SK-N-SH (cell line): ENCODE data around the gene CTBP1. TPM values are rescaled to one million over a fixed set of nuclear protein-coding genes. Genes with fewer than 3 reads are reported as not detected.

Source experiments
- CTCF ChIA-PET: fragments of 300-600, 350-600 bp; formaldehyde crosslinking; extraction: SDS; loops from one replicate; lab custom pipeline; 2021; lab: Yijun Ruan, JAX
- POLR2A ChIA-PET: fragments of 350-600 bp; sonication (Branson Sonifier 250); formaldehyde crosslinking; extraction: SDS; loops from one replicate; lab custom pipeline; 2020; ENCODE audit warnings: antibody characterized with exemption, inconsistent platforms; lab: Yijun Ruan, JAX
- DNase-seq: peaks from one replicate; pipeline ENCODE4 v3.0.0; 2012
- H2AFZ ChIP-seq: fragments of 200-600 bp; sonication (generic); 2 replicates; pipeline ENCODE4 v1.8.1; 2016; ENCODE audit warnings: antibody characterized with exemption, mild to moderate bottlenecking, low read depth
- H3F3A ChIP-seq: fragments of 200-600 bp; sonication (generic); replicated peaks from 2 replicates; pipeline ENCODE3; 2016; ENCODE audit warnings: antibody characterized with exemption, mild to moderate bottlenecking; ENCODE audit not compliant: insufficient read depth
- H3K27ac ChIP-seq, 2 experiments: fragments of 200-500 bp in 1 of 2; fragments of 200-600 bp in 1 of 2; sonication (Bioruptor generic) in 1 of 2; sonication (generic), shearing (Covaris generic) in 1 of 2; 2 replicates each; pipeline versions ENCODE4 v1.5.1 to v1.6.1; 2014 to 2016; ENCODE audit warnings: low read depth in 2 of 2, inconsistent platforms in 1 of 2, low read length in 1 of 2, mild to moderate bottlenecking in 1 of 2, mixed read lengths in 1 of 2
- H3K27me3 ChIP-seq: fragments of 200-600 bp; sonication (generic), shearing (Covaris generic); 2 replicates; pipeline ENCODE4 v1.6.1; 2016; ENCODE audit warnings: mixed run types; ENCODE audit not compliant: insufficient read depth
- H3K36me3 ChIP-seq, 2 experiments: fragments of 200-500 bp in 1 of 2; fragments of 200-600 bp in 1 of 2; sonication (Bioruptor generic) in 1 of 2; sonication (generic) in 1 of 2; replicated peaks in 1 of 2; 2 replicates each; pipeline versions ENCODE3 to v1.5.1; 2014 to 2016; ENCODE audit warnings: low read length in 1 of 2, mild to moderate bottlenecking in 1 of 2; ENCODE audit not compliant: insufficient read depth in 2 of 2, control insufficient read depth in 1 of 2
- H3K4me1 ChIP-seq, 2 experiments: fragments of 200-500 bp in 1 of 2; fragments of 200-600 bp in 1 of 2; sonication (Bioruptor generic) in 1 of 2; sonication (generic), shearing (Covaris generic) in 1 of 2; 2 replicates each; pipeline versions ENCODE4 v1.5.1 to v1.6.1; 2014 to 2016; ENCODE audit warnings: low read depth in 1 of 2, low read length in 1 of 2, mixed run types in 1 of 2; ENCODE audit not compliant: insufficient read depth in 2 of 2, control insufficient read depth in 1 of 2
- H3K4me2 ChIP-seq: fragments of 200-600 bp; sonication (generic), shearing (Covaris generic); 2 replicates; pipeline ENCODE4 v1.6.1; 2017; ENCODE audit warnings: mixed run types
- H3K4me3 ChIP-seq, 2 experiments: fragments of 200-500 bp in 1 of 2; fragments of 200-600 bp in 1 of 2; sonication (Bioruptor generic) in 1 of 2; sonication (generic), shearing (Covaris generic) in 1 of 2; 2 replicates each; pipeline versions ENCODE4 v1.5.1 to v1.8.1; 2014 to 2016; ENCODE audit warnings: low read depth in 2 of 2, inconsistent platforms in 1 of 2, low read length in 1 of 2, mild to moderate bottlenecking in 1 of 2, mixed read lengths in 1 of 2, moderate library complexity in 1 of 2
- H3K79me2 ChIP-seq: fragments of 200-600 bp; sonication (generic); 2 replicates; pipeline ENCODE4 v1.8.1; 2017; ENCODE audit warnings: mild to moderate bottlenecking; ENCODE audit not compliant: insufficient read depth
- H3K9ac ChIP-seq: fragments of 200-600 bp; sonication (generic); 2 replicates; pipeline ENCODE4 v1.6.1; 2017; ENCODE audit warnings: mixed run types
- H3K9me2 ChIP-seq: fragments of 200-600 bp; sonication (generic); 2 replicates; pipeline ENCODE4 v1.6.1; 2017; ENCODE audit warnings: mixed run types
- H3K9me3 ChIP-seq: fragments of 200-600 bp; sonication (generic); 2 replicates; pipeline ENCODE4 v1.6.1; 2017; ENCODE audit warnings: mixed run types, mild to moderate bottlenecking, moderate library complexity
- H4K20me1 ChIP-seq: fragments of 200-600 bp; sonication (generic); 2 replicates; pipeline ENCODE4 v1.6.1; 2017; ENCODE audit warnings: mild to moderate bottlenecking, mixed run types; ENCODE audit not compliant: insufficient read depth
- CHD2 ChIP-seq: fragments of 150-350 bp; IDR thresholded peaks from 2 replicates; pipeline ENCODE4 v1.6.1; 2018; ENCODE audit warnings: low read length; ENCODE audit not compliant: partially characterized antibody
- EZH2phosphoT487 ChIP-seq: fragments of 200-600 bp; sonication (generic); IDR thresholded peaks from 2 replicates; pipeline ENCODE4 v1.6.1; 2017; ENCODE audit warnings: low read depth, mixed run types, mild to moderate bottlenecking, antibody characterized with exemption, moderate library complexity, borderline replicate concordance
- FOSL2 ChIP-seq: IDR thresholded peaks from 2 replicates; pipeline ENCODE4 v1.4.0; 2012; ENCODE audit warnings: low read depth, mild to moderate bottlenecking, moderate library complexity, borderline replicate concordance
- FOXM1 ChIP-seq: IDR thresholded peaks from 2 replicates; pipeline ENCODE4 v1.4.0; 2012; ENCODE audit warnings: low read depth, mild to moderate bottlenecking
- GABPA ChIP-seq: IDR thresholded peaks from 2 replicates; pipeline ENCODE4 v1.4.0; 2012; ENCODE audit warnings: low read depth, mild to moderate bottlenecking
- JUND ChIP-seq: IDR thresholded peaks from 2 replicates; pipeline ENCODE4 v1.4.0; 2012
- MEF2A ChIP-seq: IDR thresholded peaks from 2 replicates; pipeline ENCODE4 v1.4.0; 2012; ENCODE audit warnings: low read depth, borderline replicate concordance
- MXI1 ChIP-seq: IDR thresholded peaks from 2 replicates; pipeline ENCODE4 v1.6.1; 2012; ENCODE audit warnings: mild to moderate bottlenecking, low read depth, low read length, improper control_type of control experiment
- NRF1 ChIP-seq: IDR thresholded peaks from 2 replicates; pipeline ENCODE4 v1.6.1; 2012; ENCODE audit warnings: low read depth, mild to moderate bottlenecking, low read length
- RAD21 ChIP-seq: IDR thresholded peaks from 2 replicates; pipeline ENCODE4 v1.6.1; 2012; ENCODE audit warnings: mild to moderate bottlenecking, low read length
- RCOR1 ChIP-seq: fragments of 150-350 bp; IDR thresholded peaks from 2 replicates; pipeline ENCODE4 v1.6.1; 2017; ENCODE audit warnings: antibody characterized with exemption, low read length
- RFX5 ChIP-seq: IDR thresholded peaks from 2 replicates; pipeline ENCODE4 v1.6.1; 2012; ENCODE audit warnings: mild to moderate bottlenecking, improper control_type of control experiment, low read length
- SIN3A ChIP-seq: IDR thresholded peaks from 2 replicates; pipeline ENCODE4 v1.6.1; 2012; ENCODE audit warnings: low read depth, mild to moderate bottlenecking, low read length, moderate library complexity, borderline replicate concordance
- SMC3 ChIP-seq: IDR thresholded peaks from 2 replicates; pipeline ENCODE4 v1.6.1; 2012; ENCODE audit warnings: low read depth, low read length, improper control_type of control experiment
- TAF1 ChIP-seq: IDR thresholded peaks from 2 replicates; pipeline ENCODE4 v1.6.1; 2012; ENCODE audit warnings: low read depth, mild to moderate bottlenecking, low read length, moderate library complexity, borderline replicate concordance
- TEAD4 ChIP-seq: IDR thresholded peaks from 2 replicates; pipeline ENCODE4 v1.4.0; 2012; ENCODE audit warnings: mild to moderate bottlenecking, borderline replicate concordance; ENCODE audit not compliant: insufficient read depth
- YY1 ChIP-seq: IDR thresholded peaks from 2 replicates; pipeline ENCODE4 v1.4.0; 2012; ENCODE audit warnings: low read depth, mild to moderate bottlenecking
- WGBS: methylation state at CpG from one replicate; pipeline ENCODE4 v1.1.6; 2017; ENCODE audit warnings: low lambda C conversion rate; 5-methylcytosine and 5-hydroxymethylcytosine counted together
- polyA plus RNA-seq, 3 experiments: library from polyadenylated mRNA; depleted of rRNA; stranded (reverse); fragments of >200 nt; gene quantifications; 2 replicates each; pipeline ENCODE4 v1.2.3, GENCODE V29; 2012
- TF ChIP-seq, protein P1 (sequence below): fragments of 150-350 bp; IDR thresholded peaks from 2 replicates; pipeline ENCODE4 v1.6.1; 2017; ENCODE audit warnings: antibody characterized with exemption, low read length, low read depth, borderline replicate concordance
- TF ChIP-seq, protein P2 (sequence below): IDR thresholded peaks from 2 replicates; pipeline ENCODE4 v1.4.0; 2012; ENCODE audit warnings: low read depth, borderline replicate concordance
- TF ChIP-seq, protein P3 (sequence below): IDR thresholded peaks from 2 replicates; pipeline ENCODE4 v1.4.0; 2012; ENCODE audit warnings: low read depth, borderline replicate concordance

The CTBP1 gene
- polyA plus RNA-seq, 1 of the 3 experiments (the other 2 are of a cell fraction) = 183 TPM

DNA sequence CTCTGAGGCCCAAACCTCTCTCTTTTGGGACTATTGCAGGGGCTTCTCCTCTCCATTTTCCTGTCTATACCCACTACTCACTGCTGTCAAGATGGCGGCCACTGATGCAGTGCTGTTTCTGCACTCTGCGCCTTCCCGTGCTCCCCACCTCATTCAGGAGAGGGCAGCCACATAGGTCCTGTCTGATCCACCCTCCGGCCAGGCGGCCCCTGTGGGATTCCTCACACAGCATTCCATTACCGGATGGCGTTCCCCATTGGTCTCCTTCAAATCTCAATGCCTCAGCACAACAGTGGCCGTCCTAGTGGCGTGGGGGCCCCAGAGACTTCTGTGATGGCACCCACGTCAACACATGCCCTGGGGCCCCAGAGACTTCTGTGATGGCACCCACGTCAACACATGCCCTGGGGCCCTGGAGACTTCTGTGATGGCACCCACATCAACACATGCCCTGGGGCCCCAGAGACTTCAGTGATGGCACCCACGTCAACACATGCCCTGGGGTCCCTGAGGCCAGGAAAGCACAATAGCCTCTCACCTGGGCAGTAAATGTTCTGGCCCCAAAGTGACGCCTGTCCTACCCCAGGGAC is 83.9 kb downstream of the CTBP1 start:
- H3K36me3 ChIP-seq = no peaks in the 10 kb centered on the region
- peaks cover 7% of the 10 kb centered on the region; the same call in 1 of the 2 replicates for H3K27me3 ChIP-seq
- WGBS = 79% methylated on average over 12 of the region's 13 CpGs
- ChIA-PET CTCF (interaction anchor here (1.5 to 4.1 kb wide), 2 partner anchors 103 to 399 kb away, joined by 3 to 27 read pairs; no protein-coding TSS in a partner anchor), POLR2A (no interaction called here)
- no peak for DNase-seq
- TF ChIP-seq MEF2A (no peak), SMC3 (no peak), JUND (no peak), CHD2 (no peak), RCOR1 (no peak)
- TF ChIP-seq, protein P1, sequence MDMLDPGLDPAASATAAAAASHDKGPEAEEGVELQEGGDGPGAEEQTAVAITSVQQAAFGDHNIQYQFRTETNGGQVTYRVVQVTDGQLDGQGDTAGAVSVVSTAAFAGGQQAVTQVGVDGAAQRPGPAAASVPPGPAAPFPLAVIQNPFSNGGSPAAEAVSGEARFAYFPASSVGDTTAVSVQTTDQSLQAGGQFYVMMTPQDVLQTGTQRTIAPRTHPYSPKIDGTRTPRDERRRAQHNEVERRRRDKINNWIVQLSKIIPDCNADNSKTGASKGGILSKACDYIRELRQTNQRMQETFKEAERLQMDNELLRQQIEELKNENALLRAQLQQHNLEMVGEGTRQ = no peak
- TF ChIP-seq, all 33 proteins: peak for 0
- no peak overlapping the region for H3K27ac ChIP-seq
- no peaks in the 10 kb centered on the region for H3K9me2 ChIP-seq
- H3K79me2 ChIP-seq = no peaks in the 10 kb centered on the region
- H2AFZ ChIP-seq = no peak overlapping the region
- peaks cover 0 to 4% of the 10 kb centered on the region in 2 experiments; a peak in 1 of 4 replicates for H3K4me1 ChIP-seq
- H3K9me3 ChIP-seq = no peaks in the 10 kb centered on the region
- no peaks in the 10 kb centered on the region for H3F3A ChIP-seq
- H3K4me3 ChIP-seq = no peak overlapping the region
- no peak overlapping the region for H3K4me2 ChIP-seq
- no peak overlapping the region for H3K9ac ChIP-seq
- no peaks in the 10 kb centered on the region for H4K20me1 ChIP-seq

DNA sequence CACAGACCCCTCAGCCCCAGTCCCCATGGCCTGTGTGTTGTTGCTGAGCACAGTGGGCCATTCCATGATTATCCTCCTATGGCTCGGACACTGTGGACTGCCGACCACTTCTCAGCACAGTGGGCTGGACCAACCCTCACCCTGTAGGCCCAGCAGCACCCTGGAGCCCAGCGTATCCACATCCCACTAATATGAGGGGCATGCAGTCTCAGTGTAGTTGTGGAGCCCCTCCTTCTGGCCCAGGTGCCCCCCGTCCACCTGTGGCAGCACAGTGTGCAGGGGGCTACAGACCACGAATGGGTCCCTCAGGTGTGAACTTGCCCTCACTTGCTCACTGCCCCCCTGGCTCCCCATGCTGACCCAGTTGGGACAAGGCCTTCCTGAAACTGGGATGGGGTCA is 84.5 kb downstream of the CTBP1 start:
- no peak for DNase-seq
- Histone ChIP-seq H3K79me2 (no peaks in the 10 kb centered on the region), H3K9ac (no peak overlapping the region), H3F3A (no peaks in the 10 kb centered on the region), H4K20me1 (no peaks in the 10 kb centered on the region), H3K4me3 (no peak overlapping the region), H3K27me3 (peaks cover 7% of the 10 kb centered on the region; the same call in 1 of the 2 replicates), H3K36me3 (no peaks in the 10 kb centered on the region), H2AFZ (no peak overlapping the region), H3K4me1 (peaks cover 0 to 4% of the 10 kb centered on the region in 2 experiments; a peak in 1 of 4 replicates), H3K9me3 (no peaks in the 10 kb centered on the region), H3K9me2 (no peaks in the 10 kb centered on the region), H3K4me2 (no peak overlapping the region), H3K27ac (no peak overlapping the region)
- TF ChIP-seq, protein P2, sequence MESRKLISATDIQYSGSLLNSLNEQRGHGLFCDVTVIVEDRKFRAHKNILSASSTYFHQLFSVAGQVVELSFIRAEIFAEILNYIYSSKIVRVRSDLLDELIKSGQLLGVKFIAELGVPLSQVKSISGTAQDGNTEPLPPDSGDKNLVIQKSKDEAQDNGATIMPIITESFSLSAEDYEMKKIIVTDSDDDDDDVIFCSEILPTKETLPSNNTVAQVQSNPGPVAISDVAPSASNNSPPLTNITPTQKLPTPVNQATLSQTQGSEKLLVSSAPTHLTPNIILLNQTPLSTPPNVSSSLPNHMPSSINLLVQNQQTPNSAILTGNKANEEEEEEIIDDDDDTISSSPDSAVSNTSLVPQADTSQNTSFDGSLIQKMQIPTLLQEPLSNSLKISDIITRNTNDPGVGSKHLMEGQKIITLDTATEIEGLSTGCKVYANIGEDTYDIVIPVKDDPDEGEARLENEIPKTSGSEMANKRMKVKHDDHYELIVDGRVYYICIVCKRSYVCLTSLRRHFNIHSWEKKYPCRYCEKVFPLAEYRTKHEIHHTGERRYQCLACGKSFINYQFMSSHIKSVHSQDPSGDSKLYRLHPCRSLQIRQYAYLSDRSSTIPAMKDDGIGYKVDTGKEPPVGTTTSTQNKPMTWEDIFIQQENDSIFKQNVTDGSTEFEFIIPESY = no peak
- TF ChIP-seq JUND = no peak
- TF ChIP-seq RAD21 = no peak
- no peak for TF ChIP-seq EZH2phosphoT487
- TF ChIP-seq, protein P1 = no peak
- no peak for TF ChIP-seq YY1
- TF ChIP-seq TEAD4 = no peak
- TF ChIP-seq FOXM1 = no peak
- TF ChIP-seq RFX5 = no peak
- TF ChIP-seq MEF2A = no peak
- no peak for TF ChIP-seq FOSL2
- TF ChIP-seq GABPA = no peak
- no peak for TF ChIP-seq NRF1
- TF ChIP-seq SMC3 = no peak
- no peak for TF ChIP-seq MXI1
- no peak for TF ChIP-seq SIN3A
- TF ChIP-seq TAF1 = no peak
- TF ChIP-seq, protein P3, sequence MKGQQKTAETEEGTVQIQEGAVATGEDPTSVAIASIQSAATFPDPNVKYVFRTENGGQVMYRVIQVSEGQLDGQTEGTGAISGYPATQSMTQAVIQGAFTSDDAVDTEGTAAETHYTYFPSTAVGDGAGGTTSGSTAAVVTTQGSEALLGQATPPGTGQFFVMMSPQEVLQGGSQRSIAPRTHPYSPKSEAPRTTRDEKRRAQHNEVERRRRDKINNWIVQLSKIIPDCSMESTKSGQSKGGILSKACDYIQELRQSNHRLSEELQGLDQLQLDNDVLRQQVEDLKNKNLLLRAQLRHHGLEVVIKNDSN = no peak
- no peak for TF ChIP-seq RCOR1
- POLR2A ChIA-PET = no interaction called here
- 73% methylated on average over 3 of the region's 5 CpGs for WGBS
- CTCF ChIA-PET = no interaction called here
